ENCODE data around the gene CP.

GRCh38 chr3:149239357-149239936 is 17.8 kb upstream of the CP start:
- TF ChIP-seq NR1H2 (CRISPR knock-in tag; IDR thresholded peaks at IDR 0.05) (no peak), E2F1 (CRISPR knock-in tag; IDR thresholded peaks at IDR 0.05) (no peak), ZNF138 (CRISPR knock-in tag; conservative IDR thresholded peaks at IDR 0.05) (no peak), NR3C1 (CRISPR knock-in tag; conservative IDR thresholded peaks at IDR 0.05; ENCODE audit: low read depth) (no peak), ATF1 (CRISPR knock-in tag; IDR thresholded peaks at IDR 0.05) (no peak), PRDM15 (CRISPR knock-in tag; IDR thresholded peaks at IDR 0.05) (peak; percentile 82), SMAD4 (CRISPR knock-in tag; IDR thresholded peaks at IDR 0.05) (no peak), JUN (CRISPR knock-in tag; IDR thresholded peaks at IDR 0.05) (no peak), CREB1 (CRISPR knock-in tag; IDR thresholded peaks at IDR 0.05) (no peak), SMAD3 (CRISPR knock-in tag; IDR thresholded peaks at IDR 0.05; ENCODE audit: borderline replicate concordance) (no peak), ATF6 (CRISPR knock-in tag; IDR thresholded peaks at IDR 0.05) (no peak)
- TF ChIP-seq, protein P1, sequence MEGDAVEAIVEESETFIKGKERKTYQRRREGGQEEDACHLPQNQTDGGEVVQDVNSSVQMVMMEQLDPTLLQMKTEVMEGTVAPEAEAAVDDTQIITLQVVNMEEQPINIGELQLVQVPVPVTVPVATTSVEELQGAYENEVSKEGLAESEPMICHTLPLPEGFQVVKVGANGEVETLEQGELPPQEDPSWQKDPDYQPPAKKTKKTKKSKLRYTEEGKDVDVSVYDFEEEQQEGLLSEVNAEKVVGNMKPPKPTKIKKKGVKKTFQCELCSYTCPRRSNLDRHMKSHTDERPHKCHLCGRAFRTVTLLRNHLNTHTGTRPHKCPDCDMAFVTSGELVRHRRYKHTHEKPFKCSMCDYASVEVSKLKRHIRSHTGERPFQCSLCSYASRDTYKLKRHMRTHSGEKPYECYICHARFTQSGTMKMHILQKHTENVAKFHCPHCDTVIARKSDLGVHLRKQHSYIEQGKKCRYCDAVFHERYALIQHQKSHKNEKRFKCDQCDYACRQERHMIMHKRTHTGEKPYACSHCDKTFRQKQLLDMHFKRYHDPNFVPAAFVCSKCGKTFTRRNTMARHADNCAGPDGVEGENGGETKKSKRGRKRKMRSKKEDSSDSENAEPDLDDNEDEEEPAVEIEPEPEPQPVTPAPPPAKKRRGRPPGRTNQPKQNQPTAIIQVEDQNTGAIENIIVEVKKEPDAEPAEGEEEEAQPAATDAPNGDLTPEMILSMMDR (IDR thresholded peaks at IDR 0.05) = no peak
- TF ChIP-seq, protein P2, sequence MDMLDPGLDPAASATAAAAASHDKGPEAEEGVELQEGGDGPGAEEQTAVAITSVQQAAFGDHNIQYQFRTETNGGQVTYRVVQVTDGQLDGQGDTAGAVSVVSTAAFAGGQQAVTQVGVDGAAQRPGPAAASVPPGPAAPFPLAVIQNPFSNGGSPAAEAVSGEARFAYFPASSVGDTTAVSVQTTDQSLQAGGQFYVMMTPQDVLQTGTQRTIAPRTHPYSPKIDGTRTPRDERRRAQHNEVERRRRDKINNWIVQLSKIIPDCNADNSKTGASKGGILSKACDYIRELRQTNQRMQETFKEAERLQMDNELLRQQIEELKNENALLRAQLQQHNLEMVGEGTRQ (CRISPR knock-in tag; IDR thresholded peaks at IDR 0.05) = no peak
- TF ChIP-seq, protein P3, sequence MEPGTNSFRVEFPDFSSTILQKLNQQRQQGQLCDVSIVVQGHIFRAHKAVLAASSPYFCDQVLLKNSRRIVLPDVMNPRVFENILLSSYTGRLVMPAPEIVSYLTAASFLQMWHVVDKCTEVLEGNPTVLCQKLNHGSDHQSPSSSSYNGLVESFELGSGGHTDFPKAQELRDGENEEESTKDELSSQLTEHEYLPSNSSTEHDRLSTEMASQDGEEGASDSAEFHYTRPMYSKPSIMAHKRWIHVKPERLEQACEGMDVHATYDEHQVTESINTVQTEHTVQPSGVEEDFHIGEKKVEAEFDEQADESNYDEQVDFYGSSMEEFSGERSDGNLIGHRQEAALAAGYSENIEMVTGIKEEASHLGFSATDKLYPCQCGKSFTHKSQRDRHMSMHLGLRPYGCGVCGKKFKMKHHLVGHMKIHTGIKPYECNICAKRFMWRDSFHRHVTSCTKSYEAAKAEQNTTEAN (CRISPR knock-in tag; IDR thresholded peaks at IDR 0.05) = no peak

Measured in WTC11 (cell line).